DMS 273 treated with DMSO at 0.1 percent for 48 hours (cell line): Measurements from ENCODE around the gene SHC2.

Experiments used
- DNase-seq: peaks from one replicate; lab custom pipeline; 2025; lab: John Stamatoyannopoulos, UW

SHC2 gene, protein sequence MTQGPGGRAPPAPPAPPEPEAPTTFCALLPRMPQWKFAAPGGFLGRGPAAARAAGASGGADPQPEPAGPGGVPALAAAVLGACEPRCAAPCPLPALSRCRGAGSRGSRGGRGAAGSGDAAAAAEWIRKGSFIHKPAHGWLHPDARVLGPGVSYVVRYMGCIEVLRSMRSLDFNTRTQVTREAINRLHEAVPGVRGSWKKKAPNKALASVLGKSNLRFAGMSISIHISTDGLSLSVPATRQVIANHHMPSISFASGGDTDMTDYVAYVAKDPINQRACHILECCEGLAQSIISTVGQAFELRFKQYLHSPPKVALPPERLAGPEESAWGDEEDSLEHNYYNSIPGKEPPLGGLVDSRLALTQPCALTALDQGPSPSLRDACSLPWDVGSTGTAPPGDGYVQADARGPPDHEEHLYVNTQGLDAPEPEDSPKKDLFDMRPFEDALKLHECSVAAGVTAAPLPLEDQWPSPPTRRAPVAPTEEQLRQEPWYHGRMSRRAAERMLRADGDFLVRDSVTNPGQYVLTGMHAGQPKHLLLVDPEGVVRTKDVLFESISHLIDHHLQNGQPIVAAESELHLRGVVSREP

DNA sequence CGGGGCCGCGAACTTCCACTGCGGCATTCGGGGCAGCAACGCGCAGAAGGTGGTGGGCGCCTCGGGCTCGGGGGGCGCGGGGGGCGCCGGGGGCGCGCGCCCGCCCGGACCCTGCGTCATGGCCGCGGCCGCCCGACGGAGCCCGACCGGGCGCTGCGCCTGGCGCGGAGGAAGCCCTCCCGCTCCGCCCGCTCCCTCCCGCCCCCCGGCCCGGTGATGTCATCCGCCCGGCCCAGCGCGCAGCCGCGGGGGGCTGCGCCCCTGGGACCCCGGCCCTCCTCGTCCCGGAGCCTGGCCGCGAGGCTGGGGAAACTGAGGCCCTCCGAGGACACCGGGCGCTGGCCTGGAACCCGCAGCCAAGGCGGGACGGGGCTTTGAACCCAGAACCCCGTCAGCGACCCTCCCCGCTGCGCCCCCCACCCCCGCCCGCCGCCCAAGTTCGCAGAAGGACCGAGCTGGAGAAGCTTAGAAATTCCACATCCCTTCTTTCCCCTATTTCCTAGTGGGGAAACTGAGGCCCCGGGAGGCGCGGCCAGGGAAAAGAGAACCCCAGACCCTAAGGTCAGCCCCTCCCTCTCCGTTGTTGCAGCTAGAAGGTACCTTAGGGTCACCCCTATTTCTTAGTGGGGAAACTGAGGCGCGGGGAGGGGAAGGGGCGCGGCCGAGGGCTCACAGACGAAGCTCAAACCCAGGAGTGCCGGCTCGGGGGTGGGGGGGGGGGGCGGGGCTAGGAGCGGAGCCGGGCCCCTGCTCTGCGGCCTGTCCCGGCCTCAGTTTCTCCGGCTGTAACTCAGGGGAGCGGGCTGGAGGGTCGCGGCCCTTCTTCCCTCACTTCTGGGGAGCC is at the start of gene SHC2:
Gene SHC2, minus strand, starts transcription at position 157 of the 844 bp plus-strand sequence. Its CDS starts 37 bp downstream, at position 120.
- DNase-seq: no peak

DNA sequence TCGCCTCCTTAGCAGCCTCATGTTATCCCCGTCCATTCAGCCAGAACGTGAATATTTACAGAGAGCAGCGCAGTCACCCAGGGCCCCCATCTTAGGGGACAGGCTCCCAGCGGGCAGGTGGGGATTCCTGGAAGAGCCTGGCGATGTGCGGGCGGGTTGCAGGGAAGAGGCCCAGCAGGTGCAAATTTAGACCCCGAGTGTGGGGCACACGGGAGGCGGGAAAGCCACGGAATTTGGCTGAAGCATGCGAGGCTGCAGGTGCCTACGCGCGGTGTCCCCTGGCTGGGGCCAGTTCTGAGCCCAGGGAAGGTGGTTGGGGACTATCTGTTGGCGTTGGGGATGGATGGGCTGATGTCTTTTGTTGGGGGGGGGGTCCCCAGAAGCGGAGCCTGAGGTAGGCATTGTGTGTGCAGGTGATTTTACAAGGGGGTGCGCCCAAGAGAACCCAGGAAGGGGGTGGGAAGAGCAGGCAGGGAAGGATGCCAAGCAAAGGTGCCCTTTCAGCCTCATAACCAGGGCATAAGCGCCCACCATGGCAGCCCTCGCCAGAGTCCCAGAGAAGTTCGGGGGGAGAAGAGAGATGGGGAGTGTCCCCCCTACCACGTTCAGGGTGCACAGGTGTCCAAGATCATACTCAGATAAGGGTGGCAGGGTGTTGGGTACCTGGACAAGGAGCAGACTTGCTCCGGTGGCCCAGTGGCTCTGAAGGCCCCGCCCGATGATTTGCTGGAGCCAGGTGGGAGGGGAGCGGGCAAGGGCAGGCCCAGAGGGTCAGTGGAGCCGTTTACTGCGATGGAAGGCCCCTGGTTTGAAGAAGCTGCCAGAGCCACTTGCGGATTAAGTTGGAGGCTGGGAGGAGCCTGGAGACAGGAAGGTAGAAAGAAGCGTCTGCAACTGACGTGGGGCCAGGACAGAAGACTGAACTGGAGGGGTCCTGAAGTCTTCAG is 47.6 kb upstream of the SHC2 start:
- no peak for DNase-seq

DNA sequence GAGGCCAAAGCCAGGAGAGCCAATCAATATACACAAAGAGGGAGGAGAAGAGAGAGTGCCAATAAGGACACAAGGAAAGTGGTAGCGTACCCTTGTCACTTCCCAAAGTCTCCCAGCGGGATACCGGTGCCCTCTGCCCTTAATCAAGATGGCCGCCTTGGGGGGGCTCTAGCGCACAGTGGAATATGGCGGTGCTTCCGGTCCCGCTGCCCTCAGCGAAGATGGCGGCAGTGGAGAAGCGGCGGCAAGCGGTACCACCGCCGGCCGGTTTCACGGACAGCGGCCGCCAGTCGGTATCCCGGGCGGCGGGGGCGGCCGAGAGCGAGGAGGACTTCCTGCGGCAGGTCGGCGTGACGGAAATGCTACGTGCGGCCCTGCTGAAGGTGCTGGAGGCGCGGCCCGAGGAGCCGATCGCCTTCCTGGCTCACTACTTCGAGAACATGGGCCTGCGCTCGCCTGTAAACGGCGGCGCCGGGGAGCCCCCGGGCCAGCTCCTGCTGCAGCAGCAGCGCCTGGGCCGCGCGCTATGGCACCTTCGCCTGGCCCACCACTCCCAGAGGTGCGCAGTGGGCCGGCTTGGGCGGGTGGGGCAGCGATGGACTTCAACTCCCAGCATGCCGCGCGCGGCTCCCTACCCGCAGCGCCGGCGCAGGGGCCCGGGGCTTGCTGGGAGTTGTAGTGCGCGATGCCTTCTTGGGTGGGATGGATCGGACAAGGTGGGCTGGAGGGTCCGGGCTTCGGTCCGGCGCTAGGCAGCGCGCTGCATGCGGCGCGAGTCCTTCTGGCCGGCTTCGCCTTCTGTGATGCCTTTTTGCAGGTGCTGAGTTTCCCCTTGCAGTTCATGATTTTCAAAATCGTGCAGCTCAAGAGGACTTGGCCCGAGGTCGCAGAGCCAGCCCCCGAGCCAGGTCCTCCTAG is 46.7 kb upstream of the SHC2 start, which contains the start of gene TPGS1:
Gene TPGS1, plus strand, starts transcription at position 212 of the 918 bp plus-strand sequence. Its CDS starts 10 bp downstream, at position 222.
- peak; percentile 58 for DNase-seq

DNA sequence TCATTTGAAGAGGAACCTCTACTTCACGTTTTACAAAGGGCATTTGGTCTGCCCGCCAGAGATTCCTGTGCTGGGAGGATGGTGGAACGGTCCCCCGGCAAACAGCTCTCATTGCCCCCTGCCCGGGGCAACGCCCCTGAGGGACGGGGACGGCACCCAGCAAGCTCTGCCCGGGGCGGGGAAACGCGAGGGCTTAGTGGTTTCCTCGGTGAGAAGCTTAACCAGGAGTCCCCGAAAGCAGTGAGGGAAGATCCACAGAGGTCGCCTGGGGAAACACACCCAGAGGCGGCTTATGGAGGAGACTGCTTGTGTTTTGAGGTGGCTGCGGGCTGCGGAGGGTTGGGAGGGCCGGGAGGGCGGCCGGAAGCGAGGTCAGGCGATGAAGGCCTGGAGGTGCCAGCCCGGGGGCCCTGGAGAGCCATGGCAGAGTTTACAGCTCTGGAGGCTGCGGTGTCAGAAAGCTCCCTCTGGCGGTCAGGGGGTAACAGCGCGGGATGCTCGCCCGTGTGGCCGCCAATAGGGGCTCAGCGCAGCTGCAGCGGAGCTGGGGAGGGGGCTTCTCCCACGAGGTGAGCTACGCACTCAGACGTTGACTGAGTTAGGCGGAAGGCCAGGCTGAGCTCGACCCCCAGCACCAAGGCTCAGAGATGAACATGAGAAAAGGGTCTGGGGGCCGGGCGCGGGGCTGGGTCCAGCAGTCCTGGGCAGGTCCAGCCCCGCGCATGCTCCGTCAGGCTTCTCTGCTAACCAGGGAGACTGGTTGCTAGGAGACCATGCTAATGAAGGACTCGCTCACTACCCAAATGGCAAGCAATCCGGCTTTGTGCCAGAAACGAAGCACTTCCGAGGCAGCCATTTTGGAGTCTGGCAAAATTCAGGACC is 45.8 kb upstream of the SHC2 start:
- peak; percentile 98 for DNase-seq

DNA sequence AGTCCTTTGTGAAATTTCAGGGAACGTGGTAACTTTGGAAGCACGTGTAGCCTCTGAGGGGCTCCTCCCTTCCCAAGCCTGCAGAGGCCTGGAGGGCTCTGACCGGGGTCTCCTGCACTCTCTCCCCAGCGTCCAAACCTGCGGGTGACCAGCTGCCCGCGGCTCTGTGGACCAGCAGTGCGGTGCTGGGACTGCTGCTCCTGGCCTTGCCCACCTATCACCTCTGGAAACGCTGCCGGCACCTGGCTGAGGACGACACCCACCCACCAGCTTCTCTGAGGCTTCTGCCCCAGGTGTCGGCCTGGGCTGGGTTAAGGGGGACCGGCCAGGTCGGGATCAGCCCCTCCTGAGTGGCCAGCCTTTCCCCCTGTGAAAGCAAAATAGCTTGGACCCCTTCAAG is 43.8 kb upstream of the SHC2 start:
- no peak for DNase-seq

DNA sequence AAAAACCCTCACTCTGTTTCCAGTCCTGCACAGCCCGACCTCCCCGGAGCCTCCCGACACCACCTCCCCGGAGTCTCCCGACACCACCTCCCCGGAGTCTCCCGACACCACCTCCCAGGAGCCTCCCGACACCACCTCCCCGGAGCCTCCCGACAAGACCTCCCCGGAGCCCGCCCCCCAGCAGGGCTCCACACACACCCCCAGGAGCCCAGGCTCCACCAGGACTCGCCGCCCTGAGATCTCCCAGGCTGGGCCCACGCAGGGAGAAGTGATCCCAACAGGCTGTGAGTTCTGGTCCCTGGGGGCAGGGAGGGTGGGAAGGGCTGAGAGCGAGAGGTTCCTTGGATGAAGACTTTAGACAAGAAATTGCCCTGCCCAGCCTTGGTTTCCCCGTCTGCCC is 40.8 kb upstream of the SHC2 start:
- DNase-seq: no peak

DNA sequence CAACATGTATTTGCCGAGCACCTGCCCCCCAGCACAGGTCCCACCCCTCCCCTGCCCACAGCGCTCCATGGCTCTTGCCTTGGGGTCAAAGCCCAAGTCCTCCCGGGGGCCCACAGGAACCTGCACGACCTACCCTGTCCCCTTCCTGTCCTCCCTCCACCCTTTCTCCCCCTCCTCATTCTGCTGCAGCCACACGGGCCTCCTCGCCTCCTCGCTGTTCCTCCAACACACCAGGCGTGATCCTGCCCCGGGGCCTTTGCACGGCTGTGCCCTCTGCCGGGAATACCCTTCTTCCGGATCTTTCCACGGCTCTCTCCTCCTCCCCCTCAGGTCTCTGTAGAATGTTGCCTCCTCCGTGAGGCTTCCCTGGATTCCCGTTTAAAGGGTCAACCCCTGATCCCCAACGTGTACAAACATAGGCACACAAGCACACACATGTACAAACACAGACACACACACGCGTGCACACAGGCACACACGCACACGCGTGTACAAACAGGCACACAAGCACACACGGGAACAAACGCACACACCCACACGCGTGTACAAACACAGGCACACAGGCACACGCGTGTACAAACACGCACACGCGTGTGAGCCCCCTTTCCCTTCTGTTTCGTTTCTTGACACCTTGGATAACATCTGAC is 38.3 kb upstream of the SHC2 start:
- no peak for DNase-seq

DNA sequence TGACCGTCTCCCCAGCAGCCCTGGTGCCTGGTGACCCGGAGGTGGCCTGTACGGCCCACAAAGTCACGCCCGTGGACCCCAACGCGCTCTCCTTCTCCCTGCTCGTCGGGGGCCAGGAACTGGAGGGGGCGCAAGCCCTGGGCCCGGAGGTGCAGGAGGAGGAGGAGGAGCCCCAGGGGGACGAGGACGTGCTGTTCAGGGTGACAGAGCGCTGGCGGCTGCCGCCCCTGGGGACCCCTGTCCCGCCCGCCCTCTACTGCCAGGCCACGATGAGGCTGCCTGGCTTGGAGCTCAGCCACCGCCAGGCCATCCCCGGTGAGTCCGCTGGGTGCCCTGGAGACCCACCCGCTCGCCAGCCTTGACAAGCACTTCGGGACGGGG is 37.7 kb upstream of the SHC2 start:
- DNase-seq: no peak

DNA sequence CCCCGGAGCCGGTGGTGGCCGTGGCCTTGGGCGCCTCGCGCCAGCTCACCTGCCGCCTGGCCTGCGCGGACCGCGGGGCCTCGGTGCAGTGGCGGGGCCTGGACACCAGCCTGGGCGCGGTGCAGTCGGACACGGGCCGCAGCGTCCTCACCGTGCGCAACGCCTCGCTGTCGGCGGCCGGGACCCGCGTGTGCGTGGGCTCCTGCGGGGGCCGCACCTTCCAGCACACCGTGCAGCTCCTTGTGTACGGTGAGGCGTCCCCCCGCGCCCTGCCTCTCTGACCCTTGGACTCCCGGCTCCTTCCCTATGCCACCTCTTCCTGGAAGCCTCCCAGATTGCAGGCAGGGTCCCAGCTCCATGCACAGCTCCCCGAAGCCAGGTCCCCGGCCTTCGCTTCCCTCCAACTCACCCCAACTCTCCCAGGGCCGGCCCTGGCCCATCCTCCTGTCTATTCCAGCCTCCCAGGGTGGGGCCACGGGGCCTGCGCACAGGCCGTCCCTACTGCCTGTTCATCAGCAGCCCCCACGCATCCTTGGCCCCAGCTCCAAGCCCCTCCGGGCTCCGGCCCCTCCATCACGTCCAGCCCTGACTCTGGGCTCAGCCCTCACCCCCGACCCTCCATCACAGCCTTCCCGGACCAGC is 37.2 kb upstream of the SHC2 start:
- DNase-seq: no peak

DNA sequence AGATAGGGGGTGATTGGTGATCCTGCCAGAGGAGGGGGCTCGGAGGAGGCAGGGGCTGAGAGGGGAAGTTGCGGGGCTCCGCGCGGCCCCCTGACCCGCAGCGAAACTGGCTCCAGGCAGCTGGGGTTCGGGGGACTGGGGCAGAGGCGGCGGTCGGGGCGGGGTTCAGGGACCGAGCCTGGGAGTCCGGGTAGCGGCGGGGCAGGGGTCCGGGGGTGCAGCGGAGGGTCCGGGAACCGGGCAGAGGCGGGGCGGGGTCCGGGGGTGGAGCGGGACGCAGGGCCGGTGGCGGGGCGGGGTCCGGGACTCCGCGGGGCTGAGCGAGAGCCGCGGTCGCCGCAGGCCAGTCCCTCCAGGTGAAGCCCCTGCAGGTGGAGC is 36.6 kb upstream of the SHC2 start:
- DNase-seq: no peak

DNA sequence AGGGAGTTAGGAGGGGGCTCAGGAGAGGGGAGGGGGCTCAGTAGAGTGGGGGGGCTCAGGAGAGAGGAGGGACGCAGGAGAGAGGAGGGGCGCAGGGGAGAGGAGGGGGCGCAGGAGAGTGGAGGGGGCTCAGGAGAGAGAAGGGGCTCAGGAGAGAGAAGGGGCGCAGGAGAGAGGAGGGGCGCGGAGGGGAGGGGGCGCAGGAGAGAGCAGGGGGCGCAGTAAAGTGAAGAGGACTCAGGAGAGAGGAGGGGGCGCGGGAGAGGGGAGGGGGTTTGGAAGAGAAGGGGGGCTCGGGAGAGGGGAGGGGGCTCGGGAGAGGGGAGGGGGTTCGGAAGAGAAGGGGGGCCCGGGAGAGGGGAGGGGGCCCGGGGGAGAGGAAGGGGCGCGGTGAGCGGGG is 36.2 kb upstream of the SHC2 start:
- DNase-seq: no peak

DNA sequence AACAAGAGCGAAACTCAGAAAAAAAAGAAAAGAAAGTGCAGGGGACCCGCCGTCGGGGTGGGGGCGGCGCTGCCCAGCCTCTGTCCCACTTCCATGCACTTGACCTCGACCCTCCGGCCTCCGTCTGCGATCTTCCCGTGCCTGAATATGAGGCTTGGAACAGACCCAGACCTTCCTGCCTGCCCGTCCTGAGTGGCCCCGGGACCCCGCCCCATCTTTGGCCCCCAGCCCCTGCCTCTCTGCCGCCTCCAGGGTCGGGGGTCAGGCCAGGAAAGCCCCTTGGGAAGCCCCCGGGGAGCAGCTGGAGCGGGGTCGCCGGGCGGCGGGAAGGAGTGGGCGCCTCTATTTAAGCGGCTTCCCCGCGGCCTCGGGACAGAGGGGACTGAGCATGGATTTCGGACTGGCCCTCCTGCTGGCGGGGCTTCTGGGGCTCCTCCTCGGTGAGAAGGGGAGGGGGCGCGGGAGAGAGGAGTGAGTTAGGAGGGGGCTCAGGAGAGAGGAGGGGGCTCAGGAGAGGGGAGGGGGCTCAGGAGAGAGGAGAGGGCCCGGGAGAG is 35.4 kb upstream of the SHC2 start, which contains the start of gene MADCAM1:
Gene MADCAM1, plus strand, starts transcription at position 375 of the 554 bp plus-strand sequence. Its CDS starts 14 bp downstream, at position 389.
- DNase-seq: no peak

DNA sequence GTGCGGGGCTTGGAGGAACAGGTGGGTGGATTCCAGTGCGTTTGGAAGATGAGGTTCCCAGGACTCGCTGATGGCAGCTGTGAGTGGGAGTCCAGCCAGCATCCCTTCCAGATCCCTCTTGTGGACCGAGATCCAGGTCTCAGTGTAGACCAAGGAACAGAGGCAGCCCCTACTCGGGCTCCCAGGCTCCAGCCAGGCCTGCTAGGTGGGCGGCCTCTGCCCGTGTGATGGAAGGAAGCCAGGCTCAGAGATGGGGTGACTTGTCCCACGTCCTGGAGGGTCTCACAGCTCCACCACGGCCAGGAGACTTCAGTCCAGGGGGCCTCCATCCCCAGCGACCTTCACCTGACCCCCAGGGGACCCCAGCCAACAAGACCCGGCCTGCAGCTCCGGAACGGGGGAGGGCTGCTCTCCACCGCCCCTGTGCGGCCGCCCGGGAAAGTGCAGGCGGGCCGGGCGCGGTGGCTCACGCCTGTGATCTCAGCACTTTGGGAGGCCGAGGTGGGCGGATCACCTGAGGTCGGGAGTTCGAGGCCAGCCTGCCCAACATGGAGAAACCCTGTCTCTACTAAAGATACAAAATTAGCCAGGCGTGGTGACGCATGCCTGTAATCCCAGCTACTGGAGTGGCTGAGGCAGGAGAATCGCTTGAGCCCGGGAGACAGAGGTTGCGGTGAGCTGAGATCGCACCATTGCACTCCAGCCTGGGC is 34.7 kb upstream of the SHC2 start:
- peak; percentile 80 for DNase-seq

DNA sequence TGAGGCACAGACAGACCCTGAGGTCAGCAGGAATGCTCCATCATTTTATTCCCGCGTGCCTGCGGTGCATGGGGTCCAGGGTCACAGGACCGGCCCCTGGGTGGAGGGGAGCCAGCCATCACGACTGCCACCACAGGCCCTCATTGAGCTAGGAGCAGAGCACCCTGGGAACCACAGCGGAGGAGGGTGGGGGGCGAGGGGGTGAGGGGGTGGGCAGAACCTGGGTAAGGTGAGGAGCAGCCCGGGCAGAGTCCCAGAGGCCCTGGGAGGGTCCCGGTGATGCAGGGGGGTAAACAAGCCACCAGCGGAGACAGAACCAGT is 34.2 kb upstream of the SHC2 start:
- DNase-seq: no peak

DNA sequence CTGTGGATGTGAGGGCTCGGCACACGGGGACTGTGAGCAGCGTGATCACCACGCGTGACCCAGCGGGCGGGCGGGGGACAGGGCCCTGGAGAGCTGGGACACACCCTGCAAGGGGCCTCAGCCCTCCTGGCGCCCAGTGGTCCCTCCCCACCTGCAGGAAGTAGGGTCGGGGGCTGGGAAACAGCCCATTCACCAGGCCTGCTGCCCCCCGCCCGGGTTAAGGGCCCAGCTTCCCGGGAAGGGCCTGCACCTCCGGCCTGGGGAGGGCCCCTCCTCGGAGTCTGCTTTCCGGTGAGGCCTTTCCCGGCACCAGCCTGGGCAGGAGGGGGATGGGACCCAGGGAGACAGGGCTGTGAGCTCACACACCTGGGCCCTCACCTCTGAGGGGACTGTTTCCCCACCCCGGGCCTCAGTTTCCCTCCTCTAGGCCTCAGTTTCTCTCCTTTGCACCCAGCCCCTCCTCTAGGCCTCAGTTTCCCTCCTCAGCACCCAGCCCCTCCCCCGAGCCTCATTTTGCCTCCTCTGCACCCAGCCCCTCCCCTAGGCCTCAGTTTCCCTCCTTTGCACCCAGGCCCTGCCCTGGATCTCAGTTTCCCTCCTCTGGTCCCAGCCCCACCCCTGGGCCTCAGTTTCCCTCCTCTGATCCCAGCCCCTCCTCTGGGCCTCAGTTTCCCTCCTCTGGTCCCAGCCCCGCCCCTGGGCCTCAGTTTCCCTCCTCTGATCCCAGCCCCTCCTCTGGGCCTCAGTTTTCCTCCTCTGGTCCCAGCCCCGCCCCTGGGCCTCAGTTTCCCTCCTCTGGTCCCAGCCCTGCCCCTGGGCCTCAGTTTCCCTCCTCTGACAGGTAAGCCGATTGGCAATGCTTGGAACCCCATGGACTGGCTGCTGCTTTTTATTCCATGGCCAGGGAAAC is 33.6 kb upstream of the SHC2 start:
- DNase-seq: no peak

DNA sequence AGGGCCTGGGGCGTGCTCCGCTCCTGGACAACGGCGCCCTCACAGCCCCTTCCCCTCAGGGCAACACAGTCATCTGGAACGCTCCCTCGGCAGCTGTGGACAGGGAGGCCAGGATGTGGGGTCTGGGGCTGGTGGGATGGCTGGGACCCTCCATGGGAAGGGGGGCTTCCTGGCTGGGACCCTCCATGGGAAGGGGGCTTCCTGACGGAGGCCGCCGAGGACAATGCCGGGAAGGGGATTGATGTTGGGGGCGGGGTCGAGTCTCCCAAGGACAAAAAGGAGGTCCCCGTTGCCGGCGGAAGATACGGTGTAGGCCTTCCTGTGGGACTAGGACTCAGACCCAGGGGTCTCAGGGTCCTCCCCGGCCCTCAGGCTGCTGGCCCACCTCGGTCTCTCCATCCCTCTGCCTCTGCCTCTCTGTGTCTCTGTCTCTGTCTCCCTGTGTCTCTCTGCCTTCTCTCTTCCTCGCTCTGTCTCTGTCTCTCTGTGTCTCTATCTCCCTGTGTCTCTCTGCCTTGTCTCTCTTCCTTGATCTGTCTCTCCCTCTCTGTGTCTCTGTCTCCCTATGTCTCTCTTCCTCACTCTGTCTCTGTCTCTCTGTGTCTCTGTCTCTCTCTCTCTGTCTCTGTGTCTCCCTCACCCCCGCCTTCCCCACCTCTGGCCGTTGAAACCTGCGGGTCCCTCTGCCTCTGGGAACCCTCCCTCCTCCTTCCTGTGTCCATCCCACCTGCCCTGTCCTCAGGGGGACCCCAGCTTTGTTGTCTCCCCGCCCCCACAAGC is 32.7 kb upstream of the SHC2 start:
- DNase-seq: no peak
